Mesenchymal stem cell (in vitro differentiated cells and primary cell): ENCODE results near the gene PCED1B.
A peak's percentile ranks its signal among the peaks of the same experiment; 100 is the strongest.

Experiments used
- DNase-seq: peaks from one replicate; pipeline ENCODE4 v3.0.0-alpha.2; 2013
- H2AFZ ChIP-seq: one replicate; pipeline ENCODE4 v1.6.1; 2013; ENCODE audit warnings: low read depth, mild to moderate bottlenecking, control low read depth, inconsistent platforms, low read length, moderate library complexity
- H2AK5ac ChIP-seq: 2 replicates; pipeline ENCODE4 v1.6.1; 2013; ENCODE audit warnings: low read length, moderate library complexity, mild to moderate bottlenecking, inconsistent platforms; ENCODE audit not compliant: severe bottlenecking
- H2BK120ac ChIP-seq: one replicate; pipeline ENCODE4 v1.6.1; 2013; ENCODE audit warnings: low read depth, mild to moderate bottlenecking, inconsistent platforms, low read length, moderate library complexity
- H2BK12ac ChIP-seq, 2 experiments: one replicate each; pipeline ENCODE4 v1.6.1; 2013; ENCODE audit warnings: inconsistent platforms in 2 of 2, low read length in 2 of 2, mild to moderate bottlenecking in 2 of 2, moderate library complexity in 2 of 2, control low read depth in 1 of 2
- H2BK15ac ChIP-seq: one replicate; pipeline ENCODE4 v1.6.1; 2013; ENCODE audit warnings: mild to moderate bottlenecking, low read depth, inconsistent platforms; ENCODE audit not compliant: poor library complexity, severe bottlenecking
- H2BK5ac ChIP-seq: 2 replicates; pipeline ENCODE4 v1.6.1; 2013; ENCODE audit warnings: low read depth, mild to moderate bottlenecking, low read length, control low read depth, inconsistent platforms; ENCODE audit not compliant: poor library complexity, severe bottlenecking
- H3K14ac ChIP-seq, 2 experiments: one replicate each; pipeline ENCODE4 v1.6.1; 2013; ENCODE audit warnings: inconsistent platforms in 2 of 2, low read length in 2 of 2, control low read depth in 1 of 2, mild to moderate bottlenecking in 1 of 2, moderate library complexity in 1 of 2
- H3K18ac ChIP-seq, 2 experiments: one replicate each; pipeline ENCODE4 v1.6.1; 2013; ENCODE audit warnings: inconsistent platforms in 2 of 2, low read length in 2 of 2, control low read depth in 1 of 2, low read depth in 1 of 2, mild to moderate bottlenecking in 1 of 2
- H3K23ac ChIP-seq, 2 experiments: one replicate each; pipeline ENCODE4 v1.6.1; 2013; ENCODE audit warnings: inconsistent platforms in 2 of 2, low read length in 2 of 2, mild to moderate bottlenecking in 2 of 2, moderate library complexity in 2 of 2, control low read depth in 1 of 2
- H3K27ac ChIP-seq: 2 replicates; pipeline ENCODE4 v1.5.1; 2013; ENCODE audit warnings: mild to moderate bottlenecking, moderate library complexity, low read length, control low read depth, inconsistent platforms; ENCODE audit not compliant: poor library complexity, severe bottlenecking
- H3K27me3 ChIP-seq, 2 experiments: 2 replicates each; pipeline versions ENCODE4 v1.6.1 to v1.7.0; 2013; ENCODE audit warnings: low read length in 2 of 2, mild to moderate bottlenecking in 2 of 2, moderate library complexity in 2 of 2, control low read depth in 1 of 2, inconsistent platforms in 1 of 2; ENCODE audit not compliant: control insufficient read depth in 1 of 2, insufficient read depth in 1 of 2
- H3K36me3 ChIP-seq, 2 experiments: 2 replicates each; pipeline versions ENCODE4 v1.6.1 to v1.7.0; 2013; ENCODE audit warnings: low read length in 2 of 2, control low read depth in 1 of 2, inconsistent platforms in 1 of 2, low read depth in 1 of 2, mild to moderate bottlenecking in 1 of 2; ENCODE audit not compliant: insufficient read depth in 2 of 2, control insufficient read depth in 1 of 2
- H3K4ac ChIP-seq, 2 experiments: one replicate each; pipeline ENCODE4 v1.6.1; 2013; ENCODE audit warnings: inconsistent platforms in 2 of 2, low read length in 2 of 2, mild to moderate bottlenecking in 2 of 2, moderate library complexity in 2 of 2, control low read depth in 1 of 2, low read depth in 1 of 2
- H3K4me1 ChIP-seq: 2 replicates; pipeline ENCODE4 v1.6.1; 2013; ENCODE audit warnings: low read depth, low read length, control low read depth; ENCODE audit not compliant: control insufficient read depth, insufficient read depth
- H3K4me2 ChIP-seq: 2 replicates; pipeline ENCODE4 v1.6.1; 2013; ENCODE audit warnings: low read length, mild to moderate bottlenecking, inconsistent platforms; ENCODE audit not compliant: poor library complexity, severe bottlenecking
- H3K4me3 ChIP-seq, 2 experiments: 2 replicates each; pipeline versions ENCODE4 v1.5.1 to v1.7.0; 2013; ENCODE audit warnings: low read length in 2 of 2, mild to moderate bottlenecking in 2 of 2, control low read depth in 1 of 2, low read depth in 1 of 2; ENCODE audit not compliant: insufficient read depth in 1 of 2
- H3K79me1 ChIP-seq: replicated peaks from 2 replicates; pipeline ENCODE4 v1.6.1; 2013; ENCODE audit warnings: mild to moderate bottlenecking, control low read depth, low read length, inconsistent platforms; ENCODE audit not compliant: poor library complexity, severe bottlenecking
- H3K9ac ChIP-seq: 2 replicates; pipeline ENCODE4 v1.7.0; 2013; ENCODE audit warnings: mild to moderate bottlenecking, low read length, moderate library complexity
- H3K9me3 ChIP-seq: 2 replicates; pipeline ENCODE4 v1.7.0; 2013; ENCODE audit warnings: mild to moderate bottlenecking, low read length; ENCODE audit not compliant: control insufficient read depth
- H4K8ac ChIP-seq: one replicate; pipeline ENCODE4 v1.6.1; 2013; ENCODE audit warnings: inconsistent platforms, mild to moderate bottlenecking, low read length, moderate library complexity
- H4K91ac ChIP-seq: one replicate; pipeline ENCODE4 v1.6.1; 2013; ENCODE audit warnings: mild to moderate bottlenecking, low read length, inconsistent platforms
- WGBS: methylation state at CpG from one replicate; pipeline ENCODE4 v1.1.7; 2013; ENCODE audit warnings: mixed read lengths; 5-methylcytosine and 5-hydroxymethylcytosine counted together

The PCED1B gene

GRCh38 chr12:47231456-47231855, 152.0 kb downstream of the PCED1B start:
- no peak overlapping the region for H2AFZ ChIP-seq
- H2AK5ac ChIP-seq: no peak overlapping the region
- H3K9ac ChIP-seq: no peak overlapping the region
- H3K4ac ChIP-seq: no peak overlapping the region
- no peak overlapping the region for H3K4me2 ChIP-seq
- H2BK12ac ChIP-seq: no peak overlapping the region
- H3K27me3 ChIP-seq: no peaks in the 10 kb centered on the region
- no peaks in the 10 kb centered on the region for H3K79me1 ChIP-seq
- 23% methylated on average over 7 of the region's 7 CpGs for WGBS
- no peak overlapping the region for H3K27ac ChIP-seq
- H3K9me3 ChIP-seq: no peaks in the 10 kb centered on the region
- H3K4me1 ChIP-seq: peaks cover 6% of the 10 kb centered on the region
- H3K14ac ChIP-seq: no peak overlapping the region
- H2BK15ac ChIP-seq: no peak overlapping the region
- no peak overlapping the region for H3K4me3 ChIP-seq
- H4K91ac ChIP-seq: no peak overlapping the region
- peak; percentile 38 for DNase-seq
- H3K18ac ChIP-seq: peak overlapping the region in 1 of 2 experiments; percentile 80
- no peak overlapping the region for H4K8ac ChIP-seq
- H2BK120ac ChIP-seq: no peak overlapping the region
- H3K36me3 ChIP-seq: peaks cover 0 to 20% of the 10 kb centered on the region in 2 experiments
- no peak overlapping the region for H3K23ac ChIP-seq
- H2BK5ac ChIP-seq: no peak overlapping the region

DNA sequence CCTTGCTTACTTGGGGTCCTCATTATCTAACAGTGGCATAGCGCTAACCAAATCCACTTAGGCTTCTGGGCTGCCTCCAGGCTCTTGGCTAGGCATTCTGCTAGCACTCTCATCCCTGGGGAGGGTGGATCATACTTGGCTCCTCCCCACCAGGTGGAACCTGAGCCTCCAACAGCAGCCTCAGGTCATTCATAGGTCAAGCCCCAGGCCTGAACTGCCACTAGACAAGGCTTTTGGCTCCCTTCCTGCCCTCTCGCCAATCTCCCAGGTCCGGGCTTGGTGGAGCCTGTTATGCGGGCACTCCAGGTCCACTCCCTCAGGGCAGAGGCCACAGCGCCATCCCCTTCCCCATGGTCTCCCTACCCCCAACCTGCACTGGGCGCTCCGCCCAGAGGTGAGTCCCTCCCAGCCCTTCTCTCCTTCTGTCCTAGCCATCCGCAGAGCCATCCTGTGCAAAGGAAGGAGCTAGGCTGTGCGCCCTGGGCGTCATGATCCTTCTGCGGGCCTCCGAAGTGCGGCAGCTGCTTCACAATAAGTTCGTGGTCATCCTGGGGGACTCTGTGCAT, 155.2 kb downstream of the PCED1B start:
- 99% methylated on average over 14 of the region's 14 CpGs for WGBS

GRCh38 chr12:47235258-47236040, 156.0 kb downstream of the PCED1B start:
- Histone ChIP-seq H3K4me1 (peaks cover 6% of the 10 kb centered on the region), H3K9ac (no peak overlapping the region), H2AFZ (no peak overlapping the region), H2BK5ac (no peak overlapping the region), H3K18ac (no peak overlapping the region), H3K9me3 (no peaks in the 10 kb centered on the region), H3K14ac (no peak overlapping the region), H2BK12ac (peak overlapping the region in 1 of 2 experiments; percentile 6), H2BK15ac (no peak overlapping the region), H3K4me2 (no peak overlapping the region), H3K36me3 (peaks cover 0 to 16% of the 10 kb centered on the region in 2 experiments), H3K4ac (no peak overlapping the region), H4K8ac (peak overlapping the region; percentile 24), H2BK120ac (peak overlapping the region; percentile 62), H4K91ac (no peak overlapping the region), H3K4me3 (no peak overlapping the region), H3K27ac (no peak overlapping the region), H3K23ac (no peak overlapping the region), H3K79me1 (no peaks in the 10 kb centered on the region), H3K27me3 (no peaks in the 10 kb centered on the region), H2AK5ac (peak overlapping the region; percentile 6)
- WGBS: 97% methylated on average over 48 of the region's 48 CpGs
- no peak for DNase-seq

More for the DNA sequence above, 155.2 kb downstream of the PCED1B start:
- Histone ChIP-seq H2BK15ac (no peak overlapping the region), H2BK12ac (peak overlapping the region in 1 of 2 experiments; percentile 15), H2AK5ac (no peak overlapping the region), H3K27ac (no peak overlapping the region), H3K4ac (no peak overlapping the region), H3K4me1 (peaks cover 6% of the 10 kb centered on the region), H3K4me3 (no peak overlapping the region), H3K9ac (no peak overlapping the region), H3K23ac (no peak overlapping the region), H2BK120ac (no peak overlapping the region), H3K27me3 (no peaks in the 10 kb centered on the region), H2BK5ac (no peak overlapping the region), H3K36me3 (peaks cover 0 to 16% of the 10 kb centered on the region in 2 experiments), H4K91ac (peak overlapping the region; percentile 78), H3K14ac (no peak overlapping the region), H3K18ac (peak overlapping the region in 1 of 2 experiments; percentile 17), H3K79me1 (no peaks in the 10 kb centered on the region), H4K8ac (no peak overlapping the region), H2AFZ (no peak overlapping the region), H3K4me2 (no peak overlapping the region), H3K9me3 (no peaks in the 10 kb centered on the region)
- DNase-seq: no peak

DNA sequence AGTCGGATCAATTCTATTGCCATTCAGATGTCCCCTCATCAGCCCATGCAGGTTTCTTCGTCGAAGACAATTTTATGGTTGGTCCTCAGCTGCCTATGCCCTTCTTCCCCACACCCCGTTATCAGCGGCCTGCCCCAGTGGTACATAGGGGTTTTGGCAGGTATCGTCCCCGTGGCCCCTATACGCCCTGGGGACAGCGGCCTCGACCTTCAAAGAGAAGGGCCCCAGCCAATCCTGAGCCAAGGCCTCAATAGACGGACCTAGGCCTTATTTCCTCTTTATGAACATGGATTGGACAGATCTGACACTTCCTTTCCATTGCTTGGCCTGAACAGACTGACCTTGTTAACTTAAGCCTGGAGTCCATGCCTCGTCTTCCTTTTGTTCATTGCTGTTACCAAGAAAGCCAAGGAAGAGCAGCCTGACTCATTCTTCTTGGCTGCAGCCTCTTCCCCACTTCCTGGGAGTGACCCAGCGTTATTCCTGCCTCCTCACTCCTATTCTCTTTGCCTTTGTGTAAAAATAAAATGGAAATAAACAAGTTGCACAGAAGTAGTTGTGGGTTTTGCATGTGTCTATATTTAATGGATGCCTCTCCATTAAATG, 156.8 kb downstream of the PCED1B start:
- H2BK12ac ChIP-seq: peak overlapping the region; percentile 6 to 87

More for the DNA sequence above, 156.8 kb downstream of the PCED1B start:
- Histone ChIP-seq H3K36me3 (peaks cover 0 to 16% of the 10 kb centered on the region in 2 experiments), H3K4me2 (no peak overlapping the region), H3K4me1 (peaks cover 6% of the 10 kb centered on the region), H3K27ac (no peak overlapping the region), H4K8ac (peak overlapping the region; percentile 95), H2AK5ac (peak overlapping the region; percentile 6), H2BK120ac (peak overlapping the region; percentile 62), H3K27me3 (no peaks in the 10 kb centered on the region), H3K9me3 (no peaks in the 10 kb centered on the region), H2AFZ (no peak overlapping the region), H3K79me1 (no peaks in the 10 kb centered on the region), H2BK15ac (no peak overlapping the region), H3K4me3 (no peak overlapping the region), H4K91ac (peak overlapping the region; percentile 97), H3K4ac (peak overlapping the region in 1 of 2 experiments; percentile 92), H2BK5ac (no peak overlapping the region), H3K18ac (peak overlapping the region; percentile 82 to 94), H3K9ac (no peak overlapping the region), H3K23ac (no peak overlapping the region), H3K14ac (no peak overlapping the region)
- WGBS: 89% methylated on average over 12 of the region's 13 CpGs
- DNase-seq: peak; percentile 68
